SK-N-SH treated with all-trans-retinoic acid at 6 μM for 48 hours (cell line): ENCODE measurements around the gene B4GALNT3.

ENCODE experiments used
- ARNTL ChIP-seq: fragments of 450-650 bp; formaldehyde crosslinking; IDR thresholded peaks from 2 replicates; pipeline ENCODE4 v1.5.0; 2020; ENCODE audit warnings: low read depth, mild to moderate bottlenecking, moderate library complexity, borderline replicate concordance
- CSRNP3 ChIP-seq: fragments of 250-450 bp; sonication (Bioruptor Pico); IDR thresholded peaks from 2 replicates; pipeline ENCODE4 v1.5.1; 2021; ENCODE audit warnings: mild to moderate bottlenecking, moderate library complexity
- GLIS3 ChIP-seq: fragments of 250-450 bp; sonication (Bioruptor Pico); IDR thresholded peaks from 2 replicates; pipeline ENCODE4 v1.5.0; 2020; ENCODE audit warnings: mild to moderate bottlenecking, moderate library complexity
- OSR1 ChIP-seq: fragments of 250-450 bp; sonication (Bioruptor Pico); IDR thresholded peaks from 2 replicates; pipeline ENCODE4 v1.8.0; 2022; ENCODE audit warnings: moderate library complexity, mild to moderate bottlenecking, inconsistent platforms
- TCF4 ChIP-seq: fragments of 250-450 bp; sonication (Bioruptor Pico); IDR thresholded peaks from 2 replicates; pipeline ENCODE4 v1.8.0; 2021; ENCODE audit warnings: mild to moderate bottlenecking, moderate library complexity, borderline replicate concordance
- TOX ChIP-seq: fragments of 250-450 bp; sonication (Bioruptor Pico); IDR thresholded peaks from 2 replicates; pipeline ENCODE4 v1.8.0; 2021; ENCODE audit warnings: mild to moderate bottlenecking, moderate library complexity, borderline replicate concordance
- ZFP3 ChIP-seq: fragments of 250-450 bp; sonication (Bioruptor Pico); IDR thresholded peaks from 2 replicates; pipeline ENCODE4 v1.5.0; 2020; ENCODE audit warnings: mild to moderate bottlenecking, moderate library complexity
- ZFP30 ChIP-seq: fragments of 450-650 bp; formaldehyde crosslinking; IDR thresholded peaks from 2 replicates; pipeline ENCODE4 v1.5.0; 2022; ENCODE audit warnings: mild to moderate bottlenecking, moderate library complexity

DNA sequence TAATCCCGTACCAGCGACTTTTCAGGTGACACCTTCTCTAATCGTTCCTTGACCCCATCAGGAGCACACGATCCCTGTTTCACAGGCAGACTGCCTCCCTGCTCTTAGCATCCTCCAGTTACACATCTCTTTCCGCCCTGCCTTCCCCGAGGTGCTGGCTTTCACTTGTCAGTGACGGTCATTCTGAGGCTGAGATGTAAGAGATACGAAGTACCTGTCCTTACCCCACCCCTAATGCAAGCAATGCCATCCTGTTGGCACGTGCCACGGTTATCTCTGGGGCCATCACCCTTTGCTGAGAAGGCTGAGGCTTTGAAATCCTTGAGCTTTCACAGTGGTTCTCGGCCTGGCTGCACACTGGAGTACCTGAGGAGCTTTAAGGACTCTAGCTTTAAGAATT, 24.4 kb downstream of the B4GALNT3 start:
- TF ChIP-seq GLIS3 (CRISPR knock-in tag) (no peak), TOX (CRISPR knock-in tag) (no peak), ZFP3 (CRISPR knock-in tag) (no peak), ZFP30 (CRISPR knock-in tag) (no peak), ARNTL (CRISPR knock-in tag) (no peak), TCF4 (CRISPR knock-in tag) (no peak), OSR1 (CRISPR knock-in tag) (no peak), CSRNP3 (CRISPR knock-in tag) (no peak)
